Measurements from ENCODE around the gene GSTM2. TPM values are rescaled to one million over a fixed set of nuclear protein-coding genes. Genes with fewer than 3 reads are reported as not detected.
"Not testable (repeated sequence)": the region's sequence is repeated elsewhere in the genome, so short reads cannot be mapped to it uniquely, and the experiment has no call there.

GSTM2 gene
- total RNA-seq, 2 experiments from 2014 or later = 8.2 to 11.9 TPM

- no peaks in the 10 kb centered on the region for H3K36me3 Mint-ChIP-seq
- intact Hi-C loops (cut with micrococcal nuclease) = no loop called here
- H3K27ac Mint-ChIP-seq = no peak overlapping the region
- ChIA-PET POLR2A (interaction anchor here (1.7 kb wide), 1 partner anchor 35 kb away, joined by 4 read pairs; the partner anchor contains the start of genes AMPD2 and GNAT2), CTCF (interaction anchor here (2.6 to 8.4 kb wide), 2 partner anchors 15 to 330 kb away, joined by 13 to 71 read pairs; partner anchors contain the start of gene AHCYL1)
- DNase-seq = no peak
- no peaks in the 10 kb centered on the region for H3K9me3 Mint-ChIP-seq
- H3K4me1 Mint-ChIP-seq (ENCODE audit: low read depth) = peaks cover 12% of the 10 kb centered on the region
- peaks cover 12% of the 10 kb centered on the region for H3K27me3 Mint-ChIP-seq
- no peak overlapping the region for H3K4me3 Mint-ChIP-seq
Observed at GRCh38 chr1:109654519-109654918, 13.3 kb upstream of the GSTM2 start.

GRCh38 chr1:109655615-109656519 lies 12.0 kb upstream of the GSTM2 start, which contains the start of gene GSTM4:
Gene GSTM4, plus strand, starts transcription at chr1:109656099. Its CDS starts 291 bp downstream, at chr1:109656390.
- DNase-seq = peak; percentile 80
- CTCF ChIA-PET = interaction anchor here (1.1 to 8.4 kb wide), 6 partner anchors 16 to 329 kb away, joined by 3 to 71 read pairs (median 4); partner anchors contain the start of gene AHCYL1

DNA sequence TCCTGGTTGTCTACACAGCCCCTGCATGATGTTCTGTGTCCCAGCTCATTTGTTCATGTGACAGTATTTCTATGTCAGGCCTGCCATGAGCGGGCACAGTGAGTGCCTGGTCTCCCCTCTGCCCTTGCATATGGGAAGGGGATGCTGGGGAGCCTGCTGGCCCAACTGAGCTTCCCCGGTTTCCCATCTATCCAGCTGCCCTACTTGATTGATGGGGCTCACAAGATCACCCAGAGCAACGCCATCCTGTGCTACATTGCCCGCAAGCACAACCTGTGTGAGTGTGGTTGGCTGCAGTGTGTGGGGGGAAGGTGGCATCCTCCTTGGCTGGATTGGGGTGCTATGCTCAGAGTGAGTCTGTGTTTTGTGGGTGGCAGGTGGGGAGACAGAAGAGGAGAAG lies 10.5 kb upstream of the GSTM2 start:
- H3K27me3 Mint-ChIP-seq = peaks cover 8% of the 10 kb centered on the region
- intact Hi-C loops (cut with micrococcal nuclease) = no loop called here
- H3K4me1 Mint-ChIP-seq (ENCODE audit: low read depth) = peaks cover 12% of the 10 kb centered on the region
- POLR2A ChIA-PET = no interaction called here
- no peaks in the 10 kb centered on the region for H3K9me3 Mint-ChIP-seq
- no peaks in the 10 kb centered on the region for H3K36me3 Mint-ChIP-seq
- CTCF ChIA-PET = interaction anchor here (1.0 to 8.4 kb wide), 2 partner anchors 18 to 125 kb away, joined by 3 to 71 read pairs; no protein-coding TSS in a partner anchor
- DNase-seq = no peak
- no peak overlapping the region for H3K4me3 Mint-ChIP-seq
- H3K27ac Mint-ChIP-seq = no peak overlapping the region

More at GRCh38 chr1:109655615-109656519, 12.0 kb upstream of the GSTM2 start, which contains the start of gene GSTM4:
- POLR2A ChIA-PET = interaction anchor here (0.6 to 1.7 kb wide), 2 partner anchors 36 to 329 kb away, joined by 4 read pairs; partner anchors contain the start of genes AHCYL1, AMPD2 and GNAT2
- Mint-ChIP-seq H3K4me3 (peak within 1 kb of the TSS; percentile 89), H3K27ac (peak within 1 kb of the TSS; percentile 66), H3K36me3 (no peaks in the 10 kb centered on the region), H3K4me1 (ENCODE audit: low read depth) (peaks cover 12% of the 10 kb centered on the region), H3K27me3 (peaks cover 10% of the 10 kb centered on the region), H3K9me3 (no peaks in the 10 kb centered on the region)
- intact Hi-C loops (cut with micrococcal nuclease) = no loop called here

- Mint-ChIP-seq H3K9me3 (no peaks in the 10 kb centered on the region), H3K27ac (no peak overlapping the region), H3K4me1 (ENCODE audit: low read depth) (peaks cover 12% of the 10 kb centered on the region), H3K27me3 (peaks cover 7% of the 10 kb centered on the region), H3K4me3 (no peak overlapping the region), H3K36me3 (no peaks in the 10 kb centered on the region)
- intact Hi-C loops (cut with micrococcal nuclease) = no loop called here
- CTCF ChIA-PET = interaction anchor here (0.7 to 8.4 kb wide), 5 partner anchors 9 to 327 kb away, joined by 3 to 71 read pairs (median 3); partner anchors contain the start of gene AHCYL1
- no peak for DNase-seq
- POLR2A ChIA-PET = no interaction called here
Observed at GRCh38 chr1:109657970-109658369, 9.9 kb upstream of the GSTM2 start.

GRCh38 chr1:109658533-109659042 lies 9.3 kb upstream of the GSTM2 start:
- POLR2A ChIA-PET = no interaction called here
- Mint-ChIP-seq H3K9me3 (no peaks in the 10 kb centered on the region), H3K27me3 (peaks cover 6% of the 10 kb centered on the region), H3K4me1 (ENCODE audit: low read depth) (peaks cover 12% of the 10 kb centered on the region), H3K4me3 (no peak overlapping the region), H3K36me3 (no peaks in the 10 kb centered on the region), H3K27ac (no peak overlapping the region)
- intact Hi-C loops (cut with micrococcal nuclease) = no loop called here
- CTCF ChIA-PET = interaction anchor here (0.7 to 8.4 kb wide), 4 partner anchors 8 to 326 kb away, joined by 3 to 71 read pairs (median 3); partner anchors contain the start of gene AHCYL1
- no peak for DNase-seq

- POLR2A ChIA-PET = no interaction called here
- Mint-ChIP-seq H3K4me1 (ENCODE audit: low read depth) (peaks cover 12% of the 10 kb centered on the region), H3K36me3 (no peaks in the 10 kb centered on the region), H3K27me3 (peaks cover 6% of the 10 kb centered on the region), H3K4me3 (no peak overlapping the region), H3K27ac (no peak overlapping the region), H3K9me3 (no peaks in the 10 kb centered on the region)
- intact Hi-C loops (cut with micrococcal nuclease) = no loop called here
- DNase-seq = no peak
- CTCF ChIA-PET = interaction anchor here (1.0 to 8.4 kb wide), 2 partner anchors 19 to 118 kb away, joined by 4 to 71 read pairs; no protein-coding TSS in a partner anchor
Observed at GRCh38 chr1:109659145-109659544, 8.7 kb upstream of the GSTM2 start.

- Mint-ChIP-seq H3K36me3 (no peaks in the 10 kb centered on the region), H3K4me3 (no peak overlapping the region), H3K27ac (no peak overlapping the region), H3K4me1 (ENCODE audit: low read depth) (peaks cover 9% of the 10 kb centered on the region), H3K27me3 (no peaks in the 10 kb centered on the region), H3K9me3 (no peaks in the 10 kb centered on the region)
- ChIA-PET POLR2A (no interaction called here), CTCF (interaction anchor here (1.0 to 8.4 kb wide), 4 partner anchors 17 to 117 kb away, joined by 3 to 71 read pairs (median 4); no protein-coding TSS in a partner anchor)
- DNase-seq = no peak
- intact Hi-C loops (cut with micrococcal nuclease) = no loop called here
Observed at GRCh38 chr1:109659997-109660690, 7.7 kb upstream of the GSTM2 start.

- CTCF ChIA-PET = interaction anchor here (1.1 to 8.4 kb wide), 4 partner anchors 11 to 26 kb away, joined by 3 to 71 read pairs (median 4); no protein-coding TSS in a partner anchor
- H3K4me3 Mint-ChIP-seq; H3K27ac Mint-ChIP-seq; intact Hi-C loops (cut with micrococcal nuclease); H3K36me3 Mint-ChIP-seq; H3K9me3 Mint-ChIP-seq; H3K27me3 Mint-ChIP-seq; DNase-seq; POLR2A ChIA-PET; H3K4me1 Mint-ChIP-seq (ENCODE audit: low read depth): not testable (repeated sequence)
Observed at GRCh38 chr1:109660691-109661026, 7.2 kb upstream of the GSTM2 start.

GRCh38 chr1:109661391-109661790 lies 6.5 kb upstream of the GSTM2 start:
- no peaks in the 10 kb centered on the region for H3K9me3 Mint-ChIP-seq
- no peak overlapping the region for H3K27ac Mint-ChIP-seq
- no peak overlapping the region for H3K4me3 Mint-ChIP-seq
- CTCF ChIA-PET = interaction anchor here (1.5 to 8.4 kb wide), 2 partner anchors 11 to 22 kb away, joined by 4 to 71 read pairs; no protein-coding TSS in a partner anchor
- no peaks in the 10 kb centered on the region for H3K4me1 Mint-ChIP-seq (ENCODE audit: low read depth)
- POLR2A ChIA-PET = no interaction called here
- no peaks in the 10 kb centered on the region for H3K36me3 Mint-ChIP-seq
- no peaks in the 10 kb centered on the region for H3K27me3 Mint-ChIP-seq
- intact Hi-C loops (cut with micrococcal nuclease) = no loop called here
- DNase-seq = no peak

GRCh38 chr1:109664671-109665070 lies 3.2 kb upstream of the GSTM2 start:
- DNase-seq = no peak
- ChIA-PET POLR2A (no interaction called here), CTCF (interaction anchor here (1.5 kb wide), 1 partner anchor 24 kb away, joined by 4 read pairs; no protein-coding TSS in a partner anchor)
- Mint-ChIP-seq H3K4me1 (ENCODE audit: low read depth) (peaks cover 11% of the 10 kb centered on the region), H3K27me3 (no peaks in the 10 kb centered on the region), H3K36me3 (no peaks in the 10 kb centered on the region), H3K9me3 (no peaks in the 10 kb centered on the region), H3K4me3 (no peak overlapping the region), H3K27ac (no peak overlapping the region)
- intact Hi-C loops (cut with micrococcal nuclease) = no loop called here

DNA sequence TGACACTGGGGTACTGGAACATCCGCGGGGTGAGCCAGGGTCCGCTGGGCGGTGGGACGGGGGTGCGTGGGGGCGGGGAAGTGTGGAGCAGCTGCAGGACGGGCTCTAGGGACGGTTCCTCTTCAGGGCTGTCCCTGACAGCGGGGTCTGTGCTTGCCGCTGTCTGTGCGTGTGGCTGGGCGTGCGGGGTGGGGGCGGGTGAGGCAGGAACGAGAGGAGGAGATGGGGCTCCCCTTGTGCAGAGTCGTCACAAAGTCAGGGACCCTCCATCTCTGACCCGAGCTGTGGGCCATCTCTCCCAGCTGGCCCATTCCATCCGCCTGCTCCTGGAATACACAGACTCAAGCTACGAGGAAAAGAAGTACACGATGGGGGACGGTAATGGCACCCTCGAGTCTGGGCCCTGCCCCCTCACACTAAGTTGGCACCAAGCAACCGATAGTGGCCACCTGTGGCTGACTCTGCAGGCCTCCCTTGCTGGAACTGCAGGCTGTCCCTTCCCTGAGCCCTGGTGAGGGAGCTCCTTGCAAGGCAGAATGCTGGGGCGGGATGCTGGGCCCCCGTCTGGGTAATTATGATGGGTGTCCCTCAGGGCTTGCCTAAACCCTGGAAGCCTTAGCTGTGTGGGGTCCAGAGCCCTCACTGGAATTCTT lies 392 bp downstream of the GSTM2 start:
- CTCF ChIA-PET = interaction anchor here (3.5 kb wide), 1 partner anchor 28 kb away, joined by 16 read pairs; no protein-coding TSS in a partner anchor
- Mint-ChIP-seq H3K9me3 (no peaks in the 10 kb centered on the region), H3K4me1 (ENCODE audit: low read depth) (peaks cover 13% of the 10 kb centered on the region), H3K27me3 (no peaks in the 10 kb centered on the region), H3K4me3 (peak overlapping the region; percentile 64), H3K36me3 (no peaks in the 10 kb centered on the region), H3K27ac (no peak overlapping the region)
- DNase-seq = no peak
- POLR2A ChIA-PET = no interaction called here
- intact Hi-C loops (cut with micrococcal nuclease) = no loop called here

Measured in activated CD4-positive, alpha-beta memory T cell treated with anti-CD3 and anti-CD28 coated beads for 36 hours (primary cell).